Heart right ventricle (tissue), 16 donors: ENCODE results near the gene FTO. TPM values are rescaled to one million over a fixed set of nuclear protein-coding genes. Genes with fewer than 3 reads are reported as not detected.

Experiments
- ATAC-seq, 8 donors: fragments of 200-7000 bp; cut with Tn5 transposase; one replicate each; pipeline ENCODE4 v1.9.1; 2020; ENCODE audit warnings: mild to moderate bottlenecking in 8 of 8, moderate library complexity in 8 of 8, moderate number of reproducible peaks in 1 of 8
- DNase-seq, 2 donors: peaks; one replicate each; pipeline ENCODE4 v3.0.0-alpha.2; 2020
- H3K27ac ChIP-seq, 10 donors: fragments of 200-600 bp; sonication (generic) in 2 of 10; one replicate each; pipeline versions ENCODE4 v1.5.0 to v1.8.0; 2020 to 2022; ENCODE audit warnings: mild to moderate bottlenecking in 3 of 10
- H3K27me3 ChIP-seq, 7 donors: fragments of 200-600 bp; one replicate each; pipeline ENCODE4 v1.8.0; 2021 to 2022; ENCODE audit warnings: mild to moderate bottlenecking in 2 of 7
- H3K36me3 ChIP-seq, 9 donors: fragments of 200-600 bp; sonication (generic) in 1 of 9; one replicate each; pipeline versions ENCODE4 v1.5.0 to v1.8.0; 2020 to 2022; ENCODE audit warnings: mild to moderate bottlenecking in 2 of 9
- H3K4me1 ChIP-seq, 9 donors: fragments of 200-600 bp; sonication (generic) in 1 of 9; one replicate each; pipeline versions ENCODE4 v1.5.0 to v1.8.0; 2020 to 2022; ENCODE audit warnings: mild to moderate bottlenecking in 4 of 9
- H3K4me3 ChIP-seq, 10 donors: fragments of 200-600 bp; sonication (generic) in 2 of 10; one replicate each; pipeline versions ENCODE4 v1.5.0 to v1.8.0; 2020 to 2022; ENCODE audit warnings: mild to moderate bottlenecking in 7 of 10, moderate library complexity in 2 of 10
- H3K9me3 ChIP-seq, 11 donors: fragments of 200-600 bp in 10 of 11; sonication (generic) in 2 of 11; one replicate each; pipeline versions ENCODE4 v1.5.0 to v1.8.0; 2013 to 2022; ENCODE audit warnings: mild to moderate bottlenecking in 2 of 11, control low read depth in 1 of 11, moderate library complexity in 1 of 11
- WGBS, 2 donors: extraction: QIAGEN DNeasy Blood & Tissue Kit; methylation state at CpG; one replicate each; pipeline ENCODE4 v1.1.7; 2013; ENCODE audit warnings: inconsistent platforms in 1 of 2; 5-methylcytosine and 5-hydroxymethylcytosine counted together
- intact Hi-C, 10 donors: fragments of 100-400 bp; cut with DNase I; formaldehyde crosslinking; loops; one replicate each; pipeline versions ENCODE4 v1.11.1 to v1.14.2; 2022
- polyA plus RNA-seq, 2 donors: library from polyadenylated mRNA; stranded (reverse); fragments of 200-250 nt; gene quantifications; one replicate each; pipeline ENCODE4 v1.2.3, GENCODE V29; 2013
- total RNA-seq, 10 donors: library from RNA; stranded (reverse); fragmentation: NEBNext Ultra II Directional in 3 of 10; extraction: Animal tissue kit (Norgen Biotek cat#: 25700) in 3 of 10; gene quantifications; one replicate each; pipeline versions ENCODE4 v1.2.1 to v1.2.4, GENCODE V29; 2021 to 2023
- TF ChIP-seq, protein P1 (sequence below), 9 donors: fragments of 200-600 bp; sonication (generic) in 2 of 9; IDR thresholded peaks; one replicate each; pipeline versions ENCODE4 v1.5.0 to v1.8.0; 2021 to 2022; ENCODE audit warnings: antibody characterized with exemption in 9 of 9, mild to moderate bottlenecking in 5 of 9, moderate library complexity in 1 of 9
- donor health status: Arrhythmogenic right ventricular cardiomyopathy.
- donor health status: ischemic (EF 13 %, LVEDD 7.1; RV severe dilation, severe dysfunction).
- donor health status: healthy with polysubstance abuse.
- donor health status: DM: no; HTN: yes; CAD: no.
- donor health status: DM: no; HTN: no; CAD: no.
- donor health status: ischemic (EF 25% LVEDD 6.9; RV normal size, moderate dysfunction).
- donor health status: ischemic (EF 25% LVEDD 5.7; RV mildly dilated, moderate dysfunction).
- donor health status: healthy.
- donor health status: DM: yes; HTN: yes; CAD: no.
- donor health status: Ischemic cardiomyopathy.
- donor health status: ischemic (EF 35%, LVEDD 5.7; RV mildly dilated, moderate dysfunction).
- donor health status: nonischemic (EF 11% LVEDD 7.7; RV severe dilation, severe dysfunction).
- donor health status: DM: yes; HTN: yes; CAD: no.
- donor health status: PGD.
- donor health status: ischemic (EF 29% LVEDD 5.4; RV normal size, mild dysfunction).
- donor health status: nonischemic (EF 23%, LVEDD 6.1; RV moderate dilation, normal function).

The FTO gene
- total and polyA plus RNA-seq, 12 donors, result 8.5 to 103 (median 90.0) TPM

DNA sequence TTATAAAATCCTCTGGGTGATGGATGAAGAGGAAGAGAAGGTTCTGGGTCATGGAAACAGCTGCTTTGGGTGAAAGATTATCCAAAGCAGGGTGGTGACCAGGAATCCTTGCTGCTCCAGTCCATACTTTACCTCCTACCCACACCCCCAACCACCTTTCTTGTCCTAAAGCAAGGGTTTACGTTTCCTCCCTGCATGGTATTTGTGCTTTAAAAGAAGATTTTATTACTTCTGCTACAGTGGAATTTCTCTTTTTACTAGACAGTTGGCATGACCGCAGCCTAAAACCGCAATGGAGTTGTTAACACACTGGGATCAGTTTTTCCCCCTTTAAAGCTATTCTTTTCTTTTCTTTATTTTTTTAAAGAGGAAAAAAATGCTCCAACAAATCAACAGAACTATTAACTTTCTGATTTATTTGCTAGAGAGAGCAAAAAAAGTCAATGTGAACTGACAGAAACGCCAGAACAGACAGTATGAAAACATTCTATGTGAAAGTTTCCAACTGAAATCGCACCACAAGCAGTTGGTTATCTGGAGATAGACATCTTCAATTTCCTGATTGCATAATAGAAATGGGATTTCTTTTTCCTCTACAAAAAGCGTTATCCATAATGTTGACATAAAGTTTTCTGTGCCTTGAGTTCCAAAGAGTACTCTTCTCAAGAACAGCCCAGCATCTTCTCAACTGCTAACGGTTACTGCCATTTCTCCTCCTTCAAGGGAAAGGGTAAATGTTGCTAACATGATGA is 346.7 kb downstream of the FTO start:
- no peaks in the 10 kb centered on the region for H3K27me3 ChIP-seq
- peaks cover 0 to 5% (median 0%) of the 10 kb centered on the region in 9 donors for H3K36me3 ChIP-seq
- TF ChIP-seq, protein P1, sequence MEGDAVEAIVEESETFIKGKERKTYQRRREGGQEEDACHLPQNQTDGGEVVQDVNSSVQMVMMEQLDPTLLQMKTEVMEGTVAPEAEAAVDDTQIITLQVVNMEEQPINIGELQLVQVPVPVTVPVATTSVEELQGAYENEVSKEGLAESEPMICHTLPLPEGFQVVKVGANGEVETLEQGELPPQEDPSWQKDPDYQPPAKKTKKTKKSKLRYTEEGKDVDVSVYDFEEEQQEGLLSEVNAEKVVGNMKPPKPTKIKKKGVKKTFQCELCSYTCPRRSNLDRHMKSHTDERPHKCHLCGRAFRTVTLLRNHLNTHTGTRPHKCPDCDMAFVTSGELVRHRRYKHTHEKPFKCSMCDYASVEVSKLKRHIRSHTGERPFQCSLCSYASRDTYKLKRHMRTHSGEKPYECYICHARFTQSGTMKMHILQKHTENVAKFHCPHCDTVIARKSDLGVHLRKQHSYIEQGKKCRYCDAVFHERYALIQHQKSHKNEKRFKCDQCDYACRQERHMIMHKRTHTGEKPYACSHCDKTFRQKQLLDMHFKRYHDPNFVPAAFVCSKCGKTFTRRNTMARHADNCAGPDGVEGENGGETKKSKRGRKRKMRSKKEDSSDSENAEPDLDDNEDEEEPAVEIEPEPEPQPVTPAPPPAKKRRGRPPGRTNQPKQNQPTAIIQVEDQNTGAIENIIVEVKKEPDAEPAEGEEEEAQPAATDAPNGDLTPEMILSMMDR (IDR thresholded peaks at IDR 0.05), result no peak
- ATAC-seq (no peak), DNase-seq (no peak)
- 80 to 84% methylated on average over 7 of the region's 7 CpGs for WGBS, 2 donors
- no peak overlapping the region for H3K27ac ChIP-seq
- no peaks in the 10 kb centered on the region for H3K9me3 ChIP-seq
- peaks cover 0 to 9% (median 0%) of the 10 kb centered on the region in 9 donors for H3K4me1 ChIP-seq
- H3K4me3 ChIP-seq, result no peak overlapping the region
- intact Hi-C loops, result no loop called here

DNA sequence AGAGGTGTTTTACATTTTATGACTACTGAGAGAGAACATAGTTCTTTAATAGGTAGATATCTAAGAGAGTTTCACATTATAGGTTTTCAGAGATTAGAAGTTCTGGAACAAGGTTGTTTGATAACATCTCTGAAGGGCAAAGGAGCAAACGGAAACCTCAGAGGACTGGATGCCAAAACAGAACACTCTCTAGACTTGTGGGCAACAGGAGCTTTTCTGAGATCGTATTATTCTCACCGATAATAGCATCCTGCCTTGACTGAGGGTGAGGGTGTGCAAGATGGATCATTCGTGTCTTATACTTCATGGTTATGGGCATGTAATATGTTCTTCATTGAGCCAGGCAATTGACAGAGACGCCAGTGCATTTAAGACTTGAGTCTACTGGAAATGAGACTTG is 347.9 kb downstream of the FTO start:
- 75 to 84% methylated on average over 5 of the region's 5 CpGs for WGBS, 2 donors
- no peaks in the 10 kb centered on the region for H3K27me3 ChIP-seq
- intact Hi-C loops, result no loop called here
- no peak overlapping the region for H3K27ac ChIP-seq
- H3K9me3 ChIP-seq, result peaks cover 0 to 5% (median 0%) of the 10 kb centered on the region in 11 donors
- ATAC-seq (no peak), DNase-seq (no peak)
- peaks cover 0 to 9% (median 0%) of the 10 kb centered on the region in 9 donors for H3K36me3 ChIP-seq
- H3K4me1 ChIP-seq, result peaks cover 0 to 10% (median 0%) of the 10 kb centered on the region in 9 donors
- TF ChIP-seq, protein P1 (IDR thresholded peaks at IDR 0.05), result no peak
- H3K4me3 ChIP-seq, result no peak overlapping the region

DNA sequence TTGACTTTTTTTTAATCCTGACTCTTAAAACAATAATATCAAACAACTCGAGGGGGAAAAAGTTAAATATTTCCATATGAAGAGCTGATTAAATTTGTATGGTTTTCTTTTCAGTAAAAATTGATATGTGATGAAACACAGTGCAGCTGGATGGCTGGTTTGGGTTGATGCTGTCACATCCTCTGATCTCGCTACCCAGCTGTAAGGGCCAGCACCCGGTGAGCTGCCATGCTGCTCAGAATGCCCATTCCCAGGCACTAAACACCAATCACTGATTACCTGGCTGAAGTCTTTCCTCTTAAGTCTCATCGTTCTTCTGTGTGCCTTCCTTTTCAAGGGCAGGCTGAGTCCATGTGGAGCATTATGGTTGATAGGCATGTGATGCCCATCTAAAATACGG is 348.3 kb downstream of the FTO start:
- H3K4me3 ChIP-seq, result no peak overlapping the region
- 75 to 78% methylated on average over 5 of the region's 5 CpGs for WGBS, 2 donors
- H3K27me3 ChIP-seq, result no peaks in the 10 kb centered on the region
- H3K9me3 ChIP-seq, result peaks cover 0 to 5% (median 0%) of the 10 kb centered on the region in 11 donors
- no peak for DNase-seq
- H3K36me3 ChIP-seq, result peaks cover 0 to 9% (median 0%) of the 10 kb centered on the region in 9 donors
- H3K27ac ChIP-seq, result no peak overlapping the region
- TF ChIP-seq, protein P1 (IDR thresholded peaks at IDR 0.05), result no peak
- peaks cover 0 to 10% (median 0%) of the 10 kb centered on the region in 9 donors for H3K4me1 ChIP-seq
- no peak for ATAC-seq
- intact Hi-C loops, result no loop called here

DNA sequence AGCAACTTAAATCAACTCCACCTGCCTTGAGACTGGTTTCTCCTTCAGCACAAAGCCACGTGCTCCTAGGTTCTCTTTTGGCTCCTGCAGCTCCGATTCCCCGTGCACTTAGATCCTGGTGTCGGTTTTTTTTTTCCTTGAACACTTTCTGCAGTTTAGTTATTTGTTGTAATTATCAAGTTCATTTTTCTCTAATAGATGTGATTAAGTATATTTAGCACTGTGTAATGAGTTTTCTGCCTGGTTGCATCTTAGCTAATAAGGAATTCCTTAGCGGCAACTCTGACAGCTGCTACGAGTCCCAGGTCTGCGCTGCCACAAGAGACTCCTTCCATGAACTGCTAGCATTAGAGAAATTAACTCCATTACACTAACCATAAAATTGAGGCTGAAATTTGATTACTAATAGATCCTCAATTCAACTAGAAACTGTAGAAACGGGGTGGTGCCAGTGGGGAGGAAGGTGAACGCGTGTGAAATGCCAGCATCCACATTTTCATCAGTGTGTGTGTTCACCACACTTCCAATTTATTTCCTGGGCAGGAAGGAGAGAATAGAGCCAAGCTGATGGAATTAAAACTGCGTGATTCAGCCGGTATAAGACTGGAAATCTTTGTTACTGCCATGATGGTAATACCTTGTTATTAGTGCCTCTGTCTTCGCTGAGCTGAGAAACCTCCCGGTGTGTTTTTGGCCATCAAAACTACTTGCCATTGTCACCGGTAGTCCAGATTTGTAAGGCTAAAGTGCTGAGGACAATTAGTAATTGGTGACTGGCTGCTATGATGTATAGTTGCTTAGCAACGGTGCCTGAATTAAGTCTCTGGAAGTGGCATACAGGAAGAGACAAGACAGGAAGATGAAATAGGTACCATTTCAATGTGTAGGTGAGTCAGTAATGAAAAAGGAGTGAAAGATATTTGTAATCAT is 350.2 kb downstream of the FTO start:
- 90 to 96% methylated on average over 16 of the region's 16 CpGs for WGBS, 2 donors

More for the DNA sequence above, 350.2 kb downstream of the FTO start:
- Histone ChIP-seq H3K27me3 (no peaks in the 10 kb centered on the region), H3K4me1 (peaks cover 0 to 10% (median 0%) of the 10 kb centered on the region in 9 donors), H3K27ac (no peak overlapping the region), H3K9me3 (peaks cover 0 to 5% (median 0%) of the 10 kb centered on the region in 11 donors), H3K4me3 (no peak overlapping the region), H3K36me3 (peaks cover 0 to 9% (median 0%) of the 10 kb centered on the region in 9 donors)
- TF ChIP-seq, protein P1 (IDR thresholded peaks at IDR 0.05), result no peak
- DNase-seq (no peak), ATAC-seq (no peak)
- intact Hi-C loops, result no loop called here
